Measurements from ENCODE around the gene PLXNA4.

PLXNA4 gene

DNA sequence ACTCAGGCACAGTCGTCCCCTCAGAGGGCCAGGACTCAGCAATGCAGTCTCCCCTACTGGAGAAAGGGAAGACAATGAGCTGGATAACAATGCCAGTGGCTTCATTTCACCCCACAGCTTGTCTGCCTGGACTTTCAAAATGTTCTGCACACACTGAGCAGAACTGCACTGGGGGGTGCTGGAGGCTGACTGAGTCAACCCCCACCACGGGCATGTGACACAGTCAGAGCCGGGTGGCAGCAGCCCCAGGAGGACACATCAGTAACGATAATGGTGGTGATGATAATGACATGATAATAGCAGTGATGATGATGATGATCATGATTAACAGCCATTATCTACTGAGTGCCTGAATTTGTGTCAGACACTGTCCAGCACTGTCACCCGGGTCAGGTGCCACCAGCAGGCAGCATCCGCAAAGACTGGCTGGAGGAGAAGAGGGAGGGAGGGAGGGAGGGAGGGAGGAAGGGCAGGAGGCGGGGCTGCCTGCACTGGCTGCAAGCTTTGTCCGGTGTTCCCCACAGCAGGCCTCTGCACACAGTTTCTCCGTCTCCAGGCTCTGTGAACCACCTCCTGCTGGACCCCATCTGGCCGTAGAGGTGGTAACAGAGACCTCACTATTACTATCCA lies 67.4 kb downstream of the PLXNA4 start:
- no peak for DNase-seq (ENCODE audit: low read depth in 2 of 2, low spot score in 1 of 2)

DNA sequence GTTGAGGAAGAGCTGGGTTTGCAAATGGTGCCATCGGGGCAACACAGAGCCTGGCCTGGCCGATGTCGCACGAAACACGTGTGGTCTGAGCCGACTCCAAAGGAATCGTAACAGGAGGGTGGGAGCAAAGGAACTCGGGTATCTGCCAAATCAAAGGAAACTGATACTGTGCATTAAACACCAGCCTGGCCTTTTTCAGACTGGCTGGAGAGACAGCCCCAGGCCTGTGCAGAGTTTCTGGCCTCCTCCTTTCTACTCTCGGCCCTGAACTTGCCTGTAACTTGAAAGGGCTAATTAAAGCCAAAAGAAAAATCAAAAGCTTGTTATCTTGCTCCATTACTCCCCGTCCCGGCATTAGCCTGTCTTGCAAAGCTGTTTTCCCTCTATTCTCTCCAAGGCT lies 71.4 kb downstream of the PLXNA4 start:
- no peak for DNase-seq (ENCODE audit: low read depth in 2 of 2, low spot score in 1 of 2)

DNA sequence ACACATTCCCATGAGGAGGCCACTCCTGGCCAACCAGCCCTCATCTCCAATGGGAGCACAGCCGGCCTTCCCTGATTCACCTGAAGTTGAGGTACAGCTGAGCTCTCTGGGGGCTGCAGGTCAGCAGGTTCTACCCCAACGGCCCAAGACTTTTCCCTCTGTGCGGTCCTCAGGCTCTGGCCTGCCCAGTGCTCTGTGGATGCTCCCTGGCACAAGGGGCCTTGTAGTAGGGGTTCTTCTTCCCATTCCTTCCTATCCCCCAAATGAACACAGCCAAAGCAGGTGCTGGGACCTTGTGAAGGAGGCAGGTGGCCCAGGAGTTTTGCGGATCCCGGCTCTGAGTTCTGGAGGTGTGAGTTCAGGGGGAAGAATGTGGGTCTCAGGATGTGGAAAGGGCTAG lies 72.2 kb downstream of the PLXNA4 start:
- no peak for DNase-seq (ENCODE audit: low read depth in 2 of 2, low spot score in 1 of 2)

DNA sequence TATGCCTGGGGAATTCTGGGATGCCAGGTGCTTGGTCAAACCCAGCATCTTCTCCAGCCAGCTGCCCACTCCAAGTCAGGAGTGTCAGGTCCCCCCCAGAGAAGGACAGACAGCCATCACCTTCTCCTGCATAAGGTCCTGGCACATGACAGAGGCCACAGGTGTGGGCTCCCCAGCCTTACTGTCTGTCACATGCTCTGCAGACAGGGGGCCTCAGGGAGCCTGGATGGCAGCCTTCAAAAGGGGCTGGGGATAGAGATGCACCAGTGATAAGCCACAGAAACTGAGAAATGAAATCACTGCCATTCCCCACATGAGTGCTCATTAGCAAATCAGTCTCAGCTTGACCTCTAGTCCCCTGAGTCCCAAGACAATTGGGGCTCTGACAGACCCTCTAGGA lies 72.9 kb downstream of the PLXNA4 start:
- DNase-seq (ENCODE audit: low read depth in 2 of 2, low spot score in 1 of 2), result no peak

- DNase-seq (ENCODE audit: low read depth in 2 of 2, low spot score in 1 of 2), result no peak
These were observed 74.3 kb downstream of the PLXNA4 start for GRCh38 chr7:132501956-132502355.

- no peak for DNase-seq (ENCODE audit: low read depth in 2 of 2, low spot score in 1 of 2)
These were observed 75.4 kb downstream of the PLXNA4 start for GRCh38 chr7:132500727-132501440.

- DNase-seq (ENCODE audit: low read depth in 2 of 2, low spot score in 1 of 2), result no peak
These were observed 76.8 kb downstream of the PLXNA4 start for GRCh38 chr7:132499487-132499886.

- no peak for DNase-seq (ENCODE audit: low read depth in 2 of 2, low spot score in 1 of 2)
These were observed 77.2 kb downstream of the PLXNA4 start for GRCh38 chr7:132499065-132499464.

GRCh38 chr7:132498319-132498718 lies 78.0 kb downstream of the PLXNA4 start:
- no peak for DNase-seq (ENCODE audit: low read depth in 2 of 2, low spot score in 1 of 2)

DNA sequence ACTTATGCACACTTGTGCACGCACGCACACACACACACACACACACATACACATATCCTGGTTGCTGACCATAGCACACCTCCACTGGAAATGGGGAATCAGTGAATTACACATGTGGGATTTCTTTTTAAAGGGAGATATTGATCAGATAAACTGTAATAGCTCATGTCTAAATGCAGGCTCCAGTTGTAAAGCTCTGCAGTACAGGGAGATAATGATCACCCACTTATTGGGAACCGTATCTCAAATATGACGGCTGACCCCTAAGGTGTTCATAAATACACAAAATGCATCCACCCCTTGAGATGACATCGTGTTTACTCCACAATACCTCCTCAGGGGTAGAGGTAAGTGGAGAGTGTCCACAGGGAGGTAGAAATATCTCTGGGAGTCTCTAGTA lies 79.2 kb downstream of the PLXNA4 start:
- DNase-seq (ENCODE audit: low read depth in 2 of 2, low spot score in 1 of 2), result no peak

DNA sequence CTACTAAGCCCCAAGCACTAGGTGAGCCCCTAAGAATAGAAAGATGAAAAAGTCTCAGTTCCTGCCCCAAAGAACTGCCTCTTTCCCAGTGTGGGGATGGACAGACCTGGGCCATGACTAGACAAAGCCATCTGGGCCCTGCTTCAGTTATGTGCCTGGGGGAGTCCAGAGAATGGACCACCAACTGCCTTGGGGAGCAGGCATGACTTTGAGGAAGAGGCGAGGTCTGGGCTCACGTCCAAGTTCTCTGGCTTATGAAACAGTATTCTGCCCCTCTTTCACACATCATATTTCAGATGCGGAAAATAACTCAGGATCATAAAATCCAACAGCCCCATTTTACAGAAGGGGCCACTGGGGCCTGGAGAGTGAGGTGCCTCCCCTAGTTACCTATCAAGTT lies 80.3 kb downstream of the PLXNA4 start:
- DNase-seq (ENCODE audit: low read depth in 2 of 2, low spot score in 1 of 2), result no peak

DNA sequence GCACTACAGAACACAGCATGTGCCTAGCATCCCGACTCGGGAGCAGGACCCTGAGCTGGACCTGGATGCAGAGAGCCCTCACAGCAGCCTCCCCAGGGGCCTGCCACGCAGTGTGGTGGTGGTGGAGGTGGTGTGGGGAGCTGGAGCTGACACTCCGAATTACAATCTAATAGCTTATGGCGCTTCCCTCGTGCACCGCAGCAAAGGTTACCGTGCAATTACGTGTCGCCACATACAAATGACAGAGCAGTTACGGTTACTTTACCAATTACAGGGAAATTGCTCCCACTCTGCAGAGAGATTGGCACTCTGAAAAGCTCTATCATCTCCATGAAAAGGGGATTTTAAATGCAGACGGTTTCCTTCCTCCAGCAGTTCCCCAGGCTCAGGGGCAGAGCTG lies 81.8 kb downstream of the PLXNA4 start:
- DNase-seq (ENCODE audit: low read depth in 2 of 2, low spot score in 1 of 2), result no peak

DNA sequence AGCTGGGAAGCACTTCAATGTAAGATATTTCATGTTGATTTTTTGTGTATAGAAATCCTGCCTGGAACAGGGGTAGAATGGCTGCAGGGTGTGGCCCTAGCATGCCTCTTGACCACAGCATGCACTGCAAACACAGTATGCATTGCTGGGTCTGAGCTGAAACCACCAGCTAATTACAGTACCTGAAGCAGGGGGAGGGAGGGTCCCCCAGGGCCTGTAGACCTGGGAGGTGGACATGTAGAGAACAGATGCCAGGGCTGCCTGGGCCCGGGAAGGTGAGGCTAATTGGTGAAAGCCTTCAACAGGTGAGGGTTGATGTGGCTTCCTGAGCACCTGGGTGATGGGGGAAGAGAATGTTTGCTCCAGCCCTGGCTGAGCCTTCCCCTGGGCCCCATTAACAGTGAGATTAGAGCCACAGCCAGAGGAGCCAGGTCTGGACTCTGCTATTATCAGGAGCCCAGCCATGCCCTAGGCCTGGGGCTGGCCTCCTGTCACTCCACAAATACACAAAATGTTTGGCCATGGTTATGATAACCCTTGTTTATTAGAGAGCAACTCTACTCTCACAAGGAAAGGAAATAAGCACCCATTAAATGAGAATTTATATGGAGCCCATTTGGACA lies 83.3 kb downstream of the PLXNA4 start:
- DNase-seq (ENCODE audit: low read depth in 2 of 2, low spot score in 1 of 2), result no peak

DNA sequence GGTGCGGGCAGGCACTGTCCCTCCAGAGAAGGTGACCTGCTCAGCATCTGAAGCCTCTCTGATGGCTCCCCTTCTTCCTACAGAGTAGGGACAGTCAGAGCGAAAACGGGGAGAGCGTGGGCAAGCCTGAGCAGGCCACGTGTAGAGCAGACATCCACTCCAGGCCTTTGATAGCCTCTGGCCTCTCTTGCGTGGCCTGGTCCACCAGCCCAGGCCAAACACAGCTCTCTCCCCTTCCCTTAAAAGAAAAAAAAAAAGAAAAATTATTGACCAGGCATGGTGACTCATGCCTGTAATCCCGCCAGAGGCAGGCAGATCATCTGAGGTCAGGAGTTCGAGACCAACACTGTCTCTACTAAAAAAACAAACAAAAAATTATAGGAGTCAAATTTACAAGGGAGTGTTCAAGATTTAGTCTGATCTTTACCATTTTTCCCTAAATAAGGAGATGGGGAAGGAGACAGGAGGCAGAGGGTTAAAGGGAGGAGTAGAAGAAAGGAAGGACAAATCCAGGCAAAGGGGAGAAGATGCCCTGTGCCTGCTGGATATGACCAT lies 84.8 kb downstream of the PLXNA4 start:
- no peak for DNase-seq (ENCODE audit: low read depth in 2 of 2, low spot score in 1 of 2)

- DNase-seq (ENCODE audit: low read depth in 2 of 2, low spot score in 1 of 2), result no peak
These were observed 85.8 kb downstream of the PLXNA4 start for GRCh38 chr7:132490474-132490873.

GRCh38 chr7:132489776-132490237 lies 86.5 kb downstream of the PLXNA4 start:
- no peak for DNase-seq (ENCODE audit: low read depth in 2 of 2, low spot score in 1 of 2)

GRCh38 chr7:132488634-132489302 lies 87.5 kb downstream of the PLXNA4 start:
- DNase-seq (ENCODE audit: low read depth in 2 of 2, low spot score in 1 of 2), result no peak

GRCh38 chr7:132486274-132486610 lies 90.0 kb downstream of the PLXNA4 start:
- no peak for DNase-seq (ENCODE audit: low read depth in 2 of 2, low spot score in 1 of 2)

DNA sequence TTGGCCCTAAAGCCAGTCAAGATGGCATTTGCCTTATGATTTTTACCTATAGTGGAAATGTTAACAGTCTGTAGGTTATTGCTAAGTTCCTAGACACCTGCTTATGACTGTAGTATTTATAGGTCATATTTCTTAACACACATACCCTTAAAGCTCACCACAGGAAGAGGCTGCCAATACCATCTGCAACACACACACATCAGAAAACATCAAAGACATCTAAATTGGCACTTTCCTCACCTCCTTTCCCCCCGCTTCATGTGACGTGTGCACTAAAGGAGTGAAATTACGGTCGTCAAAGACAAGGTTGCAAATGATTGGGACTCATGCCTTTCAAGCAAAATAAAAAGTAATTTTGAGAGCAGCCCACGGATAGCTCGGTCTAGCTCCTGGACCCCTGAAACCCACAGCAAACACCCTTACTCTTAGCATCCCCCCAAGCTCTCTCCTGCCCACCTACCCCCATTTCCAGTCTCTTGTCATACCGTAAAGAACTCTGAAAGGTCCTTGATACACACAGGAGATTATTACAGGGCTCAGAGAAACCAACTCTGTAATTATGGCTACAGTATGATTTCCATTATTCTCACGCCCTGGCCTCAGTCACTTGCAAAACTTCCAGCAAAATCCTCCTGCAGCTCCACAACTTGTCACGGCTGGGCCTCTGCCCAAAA lies 90.5 kb downstream of the PLXNA4 start:
- no peak for DNase-seq (ENCODE audit: low read depth in 2 of 2, low spot score in 1 of 2)

DNA sequence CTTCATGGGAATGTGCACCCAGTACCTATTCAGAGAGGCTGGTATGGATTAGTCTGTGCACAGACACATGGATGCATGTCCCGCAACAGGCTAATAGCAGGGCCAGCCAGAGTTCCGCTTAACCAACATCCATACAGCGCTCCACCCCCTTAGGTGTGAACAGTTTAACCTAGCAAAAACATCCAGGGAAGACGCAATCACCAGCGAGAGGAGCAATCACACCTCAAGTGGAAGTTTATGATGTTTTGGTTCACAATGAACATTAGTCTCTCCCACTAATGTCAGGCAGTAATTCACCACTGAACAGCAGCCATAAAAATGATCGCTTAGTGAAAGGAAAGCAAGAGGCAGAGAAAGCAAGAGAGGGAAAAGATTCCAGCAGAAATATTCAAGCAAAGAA lies 91.1 kb downstream of the PLXNA4 start:
- DNase-seq (ENCODE audit: low read depth in 2 of 2, low spot score in 1 of 2), result no peak

DNA sequence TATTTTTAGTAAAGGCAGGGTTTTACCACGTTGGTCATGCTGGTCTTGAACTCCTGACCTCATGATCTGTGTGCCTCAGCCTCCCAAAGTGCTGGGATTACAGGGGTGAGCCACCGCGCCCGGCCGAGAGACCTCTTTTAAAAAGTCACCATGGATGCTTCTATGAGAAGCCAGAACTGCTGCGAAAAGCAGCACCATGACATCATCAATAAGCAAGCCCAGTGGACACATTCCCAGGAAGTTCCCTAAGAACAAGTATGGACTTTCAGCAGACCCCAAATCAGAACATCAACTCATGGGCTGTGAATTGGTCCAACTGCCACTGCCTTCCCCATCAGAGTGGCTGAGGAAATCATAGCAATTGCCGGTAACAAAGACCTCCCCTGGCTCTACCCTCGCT lies 93.4 kb downstream of the PLXNA4 start:
- no peak for DNase-seq (ENCODE audit: low read depth in 2 of 2, low spot score in 1 of 2)
